Adrenal gland (tissue), 5 donors: Measurements from ENCODE around the gene ARSD.

ENCODE experiments used
- POLR2A ChIP-seq, 2 donors: fragments of 450-650 bp; IDR thresholded peaks; one replicate each; pipeline ENCODE4 v1.6.1; 2017; ENCODE audit warnings: antibody characterized with exemption in 2 of 2, mild to moderate bottlenecking in 2 of 2, moderate library complexity in 1 of 2
- TF ChIP-seq, protein P1 (sequence below), 6 experiments: fragments of 450-650 bp in 4 of 6; fragments of 200-600 bp in 2 of 6; sonication (generic) in 1 of 6; IDR thresholded peaks; 1 replicate in 5 of 6; 2 replicates in 1 of 6; pipeline versions ENCODE4 v1.5.1 to v1.8.0; 2016 to 2021; ENCODE audit warnings: antibody characterized with exemption in 6 of 6, mild to moderate bottlenecking in 2 of 6, moderate library complexity in 1 of 6
- donor health status: DM: no; HTN: no; CAD: no.

DNA sequence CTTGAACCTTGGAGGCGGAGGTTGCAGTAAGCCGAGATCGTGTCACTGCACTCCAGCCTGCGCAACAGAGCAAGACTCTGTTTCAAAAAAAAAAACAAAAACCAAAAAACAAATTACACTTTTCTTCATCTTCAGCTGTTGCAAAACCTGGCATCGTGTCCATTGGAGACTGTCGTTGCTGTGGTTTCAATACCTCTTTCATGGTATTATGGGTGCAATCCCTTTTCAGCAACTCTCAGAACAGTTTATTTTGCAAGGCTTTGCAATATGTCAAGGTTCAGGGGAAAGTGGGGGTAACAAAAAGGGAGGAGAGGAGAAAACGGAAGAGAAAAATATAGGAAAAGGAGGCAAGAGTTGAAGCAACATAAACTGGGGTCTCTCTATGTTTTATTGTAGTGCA lies 40.8 kb downstream of the ARSD start:
- TF ChIP-seq, protein P1, sequence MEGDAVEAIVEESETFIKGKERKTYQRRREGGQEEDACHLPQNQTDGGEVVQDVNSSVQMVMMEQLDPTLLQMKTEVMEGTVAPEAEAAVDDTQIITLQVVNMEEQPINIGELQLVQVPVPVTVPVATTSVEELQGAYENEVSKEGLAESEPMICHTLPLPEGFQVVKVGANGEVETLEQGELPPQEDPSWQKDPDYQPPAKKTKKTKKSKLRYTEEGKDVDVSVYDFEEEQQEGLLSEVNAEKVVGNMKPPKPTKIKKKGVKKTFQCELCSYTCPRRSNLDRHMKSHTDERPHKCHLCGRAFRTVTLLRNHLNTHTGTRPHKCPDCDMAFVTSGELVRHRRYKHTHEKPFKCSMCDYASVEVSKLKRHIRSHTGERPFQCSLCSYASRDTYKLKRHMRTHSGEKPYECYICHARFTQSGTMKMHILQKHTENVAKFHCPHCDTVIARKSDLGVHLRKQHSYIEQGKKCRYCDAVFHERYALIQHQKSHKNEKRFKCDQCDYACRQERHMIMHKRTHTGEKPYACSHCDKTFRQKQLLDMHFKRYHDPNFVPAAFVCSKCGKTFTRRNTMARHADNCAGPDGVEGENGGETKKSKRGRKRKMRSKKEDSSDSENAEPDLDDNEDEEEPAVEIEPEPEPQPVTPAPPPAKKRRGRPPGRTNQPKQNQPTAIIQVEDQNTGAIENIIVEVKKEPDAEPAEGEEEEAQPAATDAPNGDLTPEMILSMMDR (IDR thresholded peaks at IDR 0.05): no peak
- TF ChIP-seq POLR2A (IDR thresholded peaks at IDR 0.05): no peak
